ENCODE results near the gene ZNF132. TPM values are rescaled to one million over a fixed set of nuclear protein-coding genes. Genes with fewer than 3 reads are reported as not detected.

Gene ZNF132
- total RNA-seq, 1 experiment from 2014 or later: not detected

GRCh38 chr19:58398545-58398944, 41.4 kb downstream of the ZNF132 start:
- Histone ChIP-seq H3K9me3 (ENCODE audit: low read length) (no peaks in the 10 kb centered on the region), H4K20me1 (ENCODE audit: insufficient read depth, low read depth, low read length) (peaks cover 18% of the 10 kb centered on the region), H3K9ac (ENCODE audit: low read length) (no peak overlapping the region), H3K36me3 (ENCODE audit: insufficient read depth, low read length) (peaks cover 12% of the 10 kb centered on the region; the same call in 1 of the 2 replicates), H3K9me2 (replicated peaks; ENCODE audit: insufficient read depth, low read length) (no peaks in the 10 kb centered on the region), H3K4me3 (ENCODE audit: low read length) (no peak overlapping the region), H3K27ac (ENCODE audit: low read length) (no peak overlapping the region), H3K4me1 (ENCODE audit: low read length) (peaks cover 23% of the 10 kb centered on the region), H2AFZ (ENCODE audit: low read length) (no peak overlapping the region), H3K4me2 (ENCODE audit: low read depth, low read length, poor library complexity, severe bottlenecking) (no peak overlapping the region), H3K79me2 (ENCODE audit: low read length) (peaks cover 15% of the 10 kb centered on the region), H3K27me3 (ENCODE audit: low read length) (no peaks in the 10 kb centered on the region)
- no peak for DNase-seq

GRCh38 chr19:58398087-58398486, 41.9 kb downstream of the ZNF132 start:
- Histone ChIP-seq H3K27me3 (ENCODE audit: low read length) (no peaks in the 10 kb centered on the region), H3K27ac (ENCODE audit: low read length) (no peak overlapping the region), H3K4me3 (ENCODE audit: low read length) (no peak overlapping the region), H3K79me2 (ENCODE audit: low read length) (peaks cover 13% of the 10 kb centered on the region), H3K9ac (ENCODE audit: low read length) (no peak overlapping the region), H3K4me2 (ENCODE audit: low read depth, low read length, poor library complexity, severe bottlenecking) (no peak overlapping the region), H3K9me3 (ENCODE audit: low read length) (no peaks in the 10 kb centered on the region), H3K36me3 (ENCODE audit: insufficient read depth, low read length) (peaks cover 15% of the 10 kb centered on the region; the same call in 1 of the 2 replicates), H3K9me2 (replicated peaks; ENCODE audit: insufficient read depth, low read length) (no peaks in the 10 kb centered on the region), H4K20me1 (ENCODE audit: insufficient read depth, low read depth, low read length) (peaks cover 22% of the 10 kb centered on the region), H3K4me1 (ENCODE audit: low read length) (peaks cover 22% of the 10 kb centered on the region), H2AFZ (ENCODE audit: low read length) (no peak overlapping the region)
- no peak for DNase-seq

DNA sequence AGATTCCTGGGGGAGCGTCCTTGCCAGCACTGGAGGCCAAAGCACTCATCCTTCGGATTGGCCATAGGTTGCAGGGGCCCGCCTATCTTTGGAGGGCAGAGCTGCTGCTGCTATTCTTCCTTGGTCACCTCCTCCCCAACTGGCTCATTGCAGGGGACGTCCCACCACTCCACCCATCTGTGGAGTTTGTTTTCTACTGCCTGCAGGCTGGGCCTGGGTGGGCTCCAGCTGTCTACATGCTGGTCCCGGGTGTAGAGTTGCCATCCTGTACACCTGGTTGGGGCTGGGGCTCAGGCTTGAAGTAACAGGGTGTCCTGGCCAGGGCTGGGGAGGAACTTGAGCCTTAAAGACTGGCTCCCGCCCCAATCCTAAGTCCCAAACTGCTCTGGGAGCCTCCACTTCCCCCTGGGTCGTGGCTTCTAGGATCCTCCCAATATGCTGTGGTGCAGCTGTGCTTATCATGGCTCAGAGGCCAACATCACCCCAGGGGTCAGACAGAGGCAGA, 42.4 kb downstream of the ZNF132 start:
- H3K4me3 ChIP-seq (ENCODE audit: low read length): no peak overlapping the region
- no peaks in the 10 kb centered on the region for H3K27me3 ChIP-seq (ENCODE audit: low read length)
- H3K79me2 ChIP-seq (ENCODE audit: low read length): peaks cover 8% of the 10 kb centered on the region
- no peaks in the 10 kb centered on the region for H3K9me2 ChIP-seq (replicated peaks; ENCODE audit: insufficient read depth, low read length)
- no peaks in the 10 kb centered on the region for H3K9me3 ChIP-seq (ENCODE audit: low read length)
- peak; percentile 57 for DNase-seq
- no peak overlapping the region for H3K27ac ChIP-seq (ENCODE audit: low read length)
- H3K36me3 ChIP-seq (ENCODE audit: insufficient read depth, low read length): peaks cover 21% of the 10 kb centered on the region; the same call in 1 of the 2 replicates
- H4K20me1 ChIP-seq (ENCODE audit: insufficient read depth, low read depth, low read length): peaks cover 27% of the 10 kb centered on the region
- H2AFZ ChIP-seq (ENCODE audit: low read length): no peak overlapping the region
- peaks cover 17% of the 10 kb centered on the region for H3K4me1 ChIP-seq (ENCODE audit: low read length)
- H3K9ac ChIP-seq (ENCODE audit: low read length): no peak overlapping the region
- no peak overlapping the region for H3K4me2 ChIP-seq (ENCODE audit: low read depth, low read length, poor library complexity, severe bottlenecking)

DNA sequence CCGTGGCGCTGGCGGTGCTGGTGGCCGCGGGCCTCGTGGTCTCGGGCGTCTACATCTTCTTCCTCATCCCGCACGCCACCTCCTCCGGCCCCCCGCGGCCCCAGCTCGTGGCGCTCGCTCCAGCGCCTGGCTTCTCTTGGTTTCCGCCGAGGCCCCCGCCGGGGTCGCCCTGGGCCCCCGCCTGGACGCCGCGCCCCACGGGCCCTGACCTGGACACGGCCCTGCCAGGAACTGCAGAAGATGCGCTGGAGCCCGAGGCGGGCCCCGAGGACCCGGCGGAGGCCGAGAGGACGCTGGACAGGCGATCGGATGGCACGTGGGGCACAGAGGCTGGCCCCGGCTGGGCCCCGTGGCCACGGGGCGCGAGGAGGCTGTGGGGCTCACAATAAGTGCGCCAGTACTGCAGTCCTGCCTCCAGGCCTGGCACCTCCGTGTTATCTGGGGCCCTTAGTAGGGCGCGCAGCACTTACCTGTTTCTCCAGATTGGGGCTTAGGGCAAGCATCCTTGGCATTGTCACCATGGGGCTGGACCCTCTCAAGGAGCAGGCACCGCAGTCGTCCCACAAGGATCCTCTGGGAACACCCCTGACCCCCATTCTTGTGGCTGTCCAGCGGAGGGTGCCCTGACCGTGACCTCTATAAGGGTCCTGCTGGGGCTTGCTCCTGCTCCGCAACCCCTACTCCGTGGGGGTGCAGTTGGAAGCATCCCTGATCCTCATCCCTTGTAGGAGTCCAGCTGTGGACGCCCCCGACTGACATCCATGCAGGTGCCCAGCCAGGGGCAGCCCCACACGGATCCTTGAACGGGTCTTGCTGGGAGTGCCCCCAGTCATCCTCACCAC, 43.0 kb downstream of the ZNF132 start:
- DNase-seq: no peak

DNA sequence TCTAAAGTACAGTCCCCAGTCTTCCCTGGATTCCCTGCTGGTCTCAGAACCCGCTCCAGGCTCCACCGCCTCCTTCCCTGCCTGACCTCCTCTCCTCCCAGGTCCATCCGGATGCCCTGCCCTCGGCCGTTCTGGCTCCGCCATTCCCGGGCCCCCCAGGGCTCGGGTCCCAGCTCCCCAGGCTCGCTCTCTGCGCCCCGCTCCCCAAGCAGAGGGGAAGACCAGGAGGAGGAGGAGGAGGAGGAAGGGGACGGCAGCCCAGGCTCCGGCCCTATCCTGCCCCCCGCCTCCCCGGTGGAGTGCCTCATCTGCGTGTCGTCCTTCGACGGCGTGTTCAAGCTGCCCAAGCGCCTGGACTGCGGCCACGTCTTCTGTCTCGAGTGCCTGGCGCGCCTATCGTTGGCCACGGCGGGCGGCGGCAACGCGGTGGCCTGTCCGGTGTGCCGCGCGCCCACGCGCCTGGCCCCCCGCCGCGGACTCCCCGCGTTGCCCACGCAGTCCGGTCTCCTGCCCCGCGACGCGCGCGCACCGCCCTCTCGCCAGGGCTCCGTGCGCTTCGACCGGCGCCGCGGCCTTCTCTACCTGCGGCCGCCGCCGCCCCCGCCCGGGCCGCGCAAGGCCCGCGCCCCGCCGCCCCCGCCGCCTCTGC, 43.9 kb downstream of the ZNF132 start:
- no peaks in the 10 kb centered on the region for H3K9me3 ChIP-seq (ENCODE audit: low read length)
- H3K36me3 ChIP-seq (ENCODE audit: insufficient read depth, low read length): peaks cover 23% of the 10 kb centered on the region; the same call in 1 of the 2 replicates
- no peaks in the 10 kb centered on the region; the same call in 1 of the 2 replicates for H3K79me2 ChIP-seq (ENCODE audit: low read length)
- H3K4me3 ChIP-seq (ENCODE audit: low read length): no peak overlapping the region
- H3K27me3 ChIP-seq (ENCODE audit: low read length): no peaks in the 10 kb centered on the region
- H3K9me2 ChIP-seq (replicated peaks; ENCODE audit: insufficient read depth, low read length): no peaks in the 10 kb centered on the region
- H3K4me2 ChIP-seq (ENCODE audit: low read depth, low read length, poor library complexity, severe bottlenecking): no peak overlapping the region
- H3K4me1 ChIP-seq (ENCODE audit: low read length): peaks cover 10% of the 10 kb centered on the region
- no peak overlapping the region for H2AFZ ChIP-seq (ENCODE audit: low read length)
- no peak overlapping the region for H3K9ac ChIP-seq (ENCODE audit: low read length)
- no peak for DNase-seq
- peaks cover 32% of the 10 kb centered on the region for H4K20me1 ChIP-seq (ENCODE audit: insufficient read depth, low read depth, low read length)
- no peak overlapping the region for H3K27ac ChIP-seq (ENCODE audit: low read length)

More for the DNA sequence above, 43.0 kb downstream of the ZNF132 start:
- peaks cover 11% of the 10 kb centered on the region for H3K4me1 ChIP-seq (ENCODE audit: low read length)
- H3K27me3 ChIP-seq (ENCODE audit: low read length): no peaks in the 10 kb centered on the region
- H3K4me2 ChIP-seq (ENCODE audit: low read depth, low read length, poor library complexity, severe bottlenecking): no peak overlapping the region
- no peak overlapping the region for H2AFZ ChIP-seq (ENCODE audit: low read length)
- H3K9ac ChIP-seq (ENCODE audit: low read length): no peak overlapping the region
- H3K36me3 ChIP-seq (ENCODE audit: insufficient read depth, low read length): peaks cover 23% of the 10 kb centered on the region; the same call in 1 of the 2 replicates
- H3K27ac ChIP-seq (ENCODE audit: low read length): no peak overlapping the region
- peaks cover 29% of the 10 kb centered on the region for H4K20me1 ChIP-seq (ENCODE audit: insufficient read depth, low read depth, low read length)
- no peaks in the 10 kb centered on the region for H3K9me2 ChIP-seq (replicated peaks; ENCODE audit: insufficient read depth, low read length)
- peaks cover 2% of the 10 kb centered on the region for H3K79me2 ChIP-seq (ENCODE audit: low read length)
- H3K9me3 ChIP-seq (ENCODE audit: low read length): no peaks in the 10 kb centered on the region
- H3K4me3 ChIP-seq (ENCODE audit: low read length): no peak overlapping the region

DNA sequence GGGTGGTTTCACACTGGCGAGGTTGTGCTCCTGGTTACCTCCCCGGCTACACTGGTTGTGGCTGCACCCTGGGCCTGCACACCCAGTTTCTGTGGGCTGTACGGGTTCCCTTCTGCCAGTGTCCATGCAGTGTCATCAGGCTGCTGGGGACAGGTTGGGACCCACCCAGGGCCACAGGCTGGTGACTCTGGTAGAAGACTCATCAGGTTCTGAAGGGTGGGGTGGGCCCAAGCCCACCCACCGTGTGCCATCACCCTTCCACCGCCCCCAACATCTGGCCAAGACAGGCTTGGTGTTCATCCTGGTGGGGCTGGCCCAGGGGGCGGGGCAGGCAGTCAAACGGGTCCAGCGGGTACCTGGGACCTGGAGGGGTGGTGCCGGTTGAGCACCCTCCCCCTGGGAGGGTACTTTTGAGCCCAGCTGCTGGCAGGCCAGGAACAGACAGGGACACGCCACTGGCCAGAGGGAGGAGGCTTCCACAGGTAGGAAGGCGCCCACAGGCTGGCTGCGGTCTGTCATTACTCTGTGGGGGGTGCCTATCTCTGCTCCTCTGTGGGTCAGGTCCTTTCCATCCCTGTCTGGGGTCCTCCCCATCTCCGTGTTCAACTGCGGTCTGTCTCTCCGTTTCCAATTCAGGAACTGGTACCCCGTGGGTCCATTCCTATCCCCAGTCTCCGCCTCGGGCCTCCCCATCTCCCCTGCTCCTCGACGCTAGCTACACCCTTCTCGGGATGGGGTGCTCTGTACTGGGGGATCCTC, 44.6 kb downstream of the ZNF132 start, which contains the start of gene RNF225:
Gene RNF225 (plus strand): TSS at position 437 of the 759 bp plus-strand sequence. CDS start 434 bp downstream, outside the sequence.
- H3K36me3 ChIP-seq (ENCODE audit: insufficient read depth, low read length): peaks cover 30% of the 10 kb centered on the region
- no peak within 1 kb of the TSS for H3K4me2 ChIP-seq (ENCODE audit: low read depth, low read length, poor library complexity, severe bottlenecking)
- H3K27ac ChIP-seq (ENCODE audit: low read length): no peak within 1 kb of the TSS
- H3K9ac ChIP-seq (ENCODE audit: low read length): no peak within 1 kb of the TSS
- no peaks in the 10 kb centered on the region for H3K9me2 ChIP-seq (replicated peaks; ENCODE audit: insufficient read depth, low read length)
- H3K9me3 ChIP-seq (ENCODE audit: low read length): no peaks in the 10 kb centered on the region
- peaks cover 7% of the 10 kb centered on the region for H3K79me2 ChIP-seq (ENCODE audit: low read length)
- peaks cover 3% of the 10 kb centered on the region for H3K4me1 ChIP-seq (ENCODE audit: low read length)
- no peak within 1 kb of the TSS for H3K4me3 ChIP-seq (ENCODE audit: low read length)
- no peaks in the 10 kb centered on the region for H3K27me3 ChIP-seq (ENCODE audit: low read length)
- peak; percentile 72 for DNase-seq
- H4K20me1 ChIP-seq (ENCODE audit: insufficient read depth, low read depth, low read length): peaks cover 39% of the 10 kb centered on the region
- no peak within 1 kb of the TSS for H2AFZ ChIP-seq (ENCODE audit: low read length)

GRCh38 chr19:58394821-58395219, 45.1 kb downstream of the ZNF132 start:
- H3K27me3 ChIP-seq (ENCODE audit: low read length): no peaks in the 10 kb centered on the region
- peaks cover 43% of the 10 kb centered on the region for H4K20me1 ChIP-seq (ENCODE audit: insufficient read depth, low read depth, low read length)
- peaks cover 13% of the 10 kb centered on the region for H3K79me2 ChIP-seq (ENCODE audit: low read length)
- peak; percentile 55 for DNase-seq
- H3K9me2 ChIP-seq (replicated peaks; ENCODE audit: insufficient read depth, low read length): no peaks in the 10 kb centered on the region
- no peaks in the 10 kb centered on the region for H3K9me3 ChIP-seq (ENCODE audit: low read length)
- no peak overlapping the region for H3K4me3 ChIP-seq (ENCODE audit: low read length)
- H3K36me3 ChIP-seq (ENCODE audit: insufficient read depth, low read length): peaks cover 31% of the 10 kb centered on the region
- H3K27ac ChIP-seq (ENCODE audit: low read length): no peak overlapping the region
- no peak overlapping the region for H3K4me2 ChIP-seq (ENCODE audit: low read depth, low read length, poor library complexity, severe bottlenecking)
- no peak overlapping the region for H2AFZ ChIP-seq (ENCODE audit: low read length)
- no peaks in the 10 kb centered on the region for H3K4me1 ChIP-seq (ENCODE audit: low read length)
- H3K9ac ChIP-seq (ENCODE audit: low read length): no peak overlapping the region
